ENCODE results near the gene MACROD2. TPM values are rescaled to one million over a fixed set of nuclear protein-coding genes. Genes with fewer than 3 reads are reported as not detected.

The MACROD2 gene
- total RNA-seq, 1 donor from 2014 or later, result 6.4 TPM

- Mint-ChIP-seq H3K9me3 (no peaks in the 10 kb centered on the region), H3K4me1 (peaks cover 6% of the 10 kb centered on the region), H3K4me3 (no peak overlapping the region), H3K36me3 (ENCODE audit: low read depth) (no peaks in the 10 kb centered on the region), H3K27me3 (ENCODE audit: low read depth) (no peaks in the 10 kb centered on the region), H3K27ac (ENCODE audit: unreplicated experiment) (no peak overlapping the region)
- no peak for DNase-seq (ENCODE audit: low read depth, low spot score)
- no peak for TF ChIP-seq CTCF (conservative IDR thresholded peaks at IDR 0.05)
Measured at GRCh38 chr20:14957402-14957801, 962.1 kb downstream of the MACROD2 start.

GRCh38 chr20:14958626-14959025 is 963.3 kb downstream of the MACROD2 start:
- Mint-ChIP-seq H3K27ac (ENCODE audit: unreplicated experiment) (no peak overlapping the region), H3K9me3 (no peaks in the 10 kb centered on the region), H3K36me3 (ENCODE audit: low read depth) (no peaks in the 10 kb centered on the region), H3K4me3 (no peak overlapping the region), H3K4me1 (peaks cover 13% of the 10 kb centered on the region), H3K27me3 (ENCODE audit: low read depth) (no peaks in the 10 kb centered on the region)
- no peak for DNase-seq (ENCODE audit: low read depth, low spot score)
- no peak for TF ChIP-seq CTCF (conservative IDR thresholded peaks at IDR 0.05)

GRCh38 chr20:14959506-14960475 is 964.5 kb downstream of the MACROD2 start:
- H3K27ac Mint-ChIP-seq (ENCODE audit: unreplicated experiment), result peak overlapping the region; percentile 40
- no peak overlapping the region for H3K4me3 Mint-ChIP-seq
- TF ChIP-seq CTCF (conservative IDR thresholded peaks at IDR 0.05), result no peak
- DNase-seq (ENCODE audit: low read depth, low spot score), result no peak
- peaks cover 15% of the 10 kb centered on the region for H3K4me1 Mint-ChIP-seq
- no peaks in the 10 kb centered on the region for H3K36me3 Mint-ChIP-seq (ENCODE audit: low read depth)
- no peaks in the 10 kb centered on the region for H3K27me3 Mint-ChIP-seq (ENCODE audit: low read depth)
- peaks cover 2% of the 10 kb centered on the region for H3K9me3 Mint-ChIP-seq

GRCh38 chr20:14960831-14961230 is 965.5 kb downstream of the MACROD2 start:
- no peak overlapping the region for H3K4me3 Mint-ChIP-seq

GRCh38 chr20:14963262-14963663 is 967.9 kb downstream of the MACROD2 start:
- TF ChIP-seq CTCF (conservative IDR thresholded peaks at IDR 0.05), result no peak
- no peak for DNase-seq (ENCODE audit: low read depth, low spot score)
- peaks cover 10% of the 10 kb centered on the region for H3K4me1 Mint-ChIP-seq
- no peaks in the 10 kb centered on the region for H3K36me3 Mint-ChIP-seq (ENCODE audit: low read depth)
- H3K27me3 Mint-ChIP-seq (ENCODE audit: low read depth), result no peaks in the 10 kb centered on the region
- H3K4me3 Mint-ChIP-seq, result no peak overlapping the region
- peaks cover 3% of the 10 kb centered on the region for H3K9me3 Mint-ChIP-seq
- no peak overlapping the region for H3K27ac Mint-ChIP-seq (ENCODE audit: unreplicated experiment)

More at GRCh38 chr20:14960831-14961230, 965.5 kb downstream of the MACROD2 start:
- Mint-ChIP-seq H3K9me3 (peaks cover 3% of the 10 kb centered on the region), H3K27ac (ENCODE audit: unreplicated experiment) (no peak overlapping the region), H3K36me3 (ENCODE audit: low read depth) (no peaks in the 10 kb centered on the region), H3K4me1 (peaks cover 10% of the 10 kb centered on the region), H3K27me3 (ENCODE audit: low read depth) (no peaks in the 10 kb centered on the region)
- no peak for TF ChIP-seq CTCF (conservative IDR thresholded peaks at IDR 0.05)
- no peak for DNase-seq (ENCODE audit: low read depth, low spot score)

All from neural crest cell (in vitro differentiated cells).